HG02610 (cell line): ENCODE results near the gene PLCB1.
"Not testable (repeated sequence)": the region's sequence is repeated elsewhere in the genome, so short reads cannot be mapped to it uniquely, and the experiment has no call there.

Source experiments
- ATAC-seq: cut with Tn5 transposase; IDR thresholded peaks from one replicate; pipeline ENCODE4 v1.9.1; 2021; ENCODE audit warnings: mild to moderate bottlenecking, moderate library complexity; ENCODE audit not compliant: unreplicated experiment

Gene PLCB1

DNA sequence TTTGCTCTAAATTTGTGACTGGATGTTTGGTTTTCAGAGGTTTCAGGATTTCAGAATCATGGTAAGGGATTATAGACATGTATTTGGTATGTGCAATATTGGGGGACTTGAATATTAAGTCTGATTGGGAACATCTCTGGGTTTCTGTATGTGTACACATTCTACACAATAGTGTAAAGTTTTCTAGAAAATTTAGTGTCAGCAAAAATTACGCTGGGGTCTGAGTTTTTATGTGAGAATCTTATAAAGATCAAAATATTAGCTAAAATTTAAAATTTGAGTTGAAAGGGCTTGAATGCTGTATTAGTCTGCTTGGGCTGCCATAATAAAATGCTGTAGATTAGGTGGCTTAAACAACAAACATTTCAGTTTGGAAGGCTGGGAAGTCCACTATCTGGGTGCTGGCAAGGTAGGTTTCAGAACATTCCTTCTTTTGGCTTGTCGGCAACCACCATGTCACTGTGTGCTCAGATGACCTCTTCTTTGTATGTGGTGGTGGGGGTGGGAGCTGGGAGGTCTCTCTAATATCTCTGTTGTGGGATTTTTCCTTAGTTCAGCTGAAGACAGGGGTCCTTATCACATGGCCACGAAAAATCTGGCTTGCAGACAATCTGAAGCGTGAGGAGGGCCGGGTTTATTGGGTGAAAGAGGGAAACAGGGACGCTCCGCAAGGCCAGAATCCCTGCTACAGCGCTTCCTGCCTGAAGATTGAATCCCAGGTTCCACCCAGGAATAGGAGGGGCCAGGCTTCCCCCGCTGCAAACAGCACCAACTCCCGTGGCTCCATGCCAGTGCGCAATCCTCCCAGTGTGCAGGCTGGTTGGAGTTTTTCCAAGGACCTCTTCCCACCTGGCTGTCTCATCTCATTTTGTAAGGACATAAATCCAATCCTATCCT is 299.7 kb downstream of the PLCB1 start:
- no peak for ATAC-seq

DNA sequence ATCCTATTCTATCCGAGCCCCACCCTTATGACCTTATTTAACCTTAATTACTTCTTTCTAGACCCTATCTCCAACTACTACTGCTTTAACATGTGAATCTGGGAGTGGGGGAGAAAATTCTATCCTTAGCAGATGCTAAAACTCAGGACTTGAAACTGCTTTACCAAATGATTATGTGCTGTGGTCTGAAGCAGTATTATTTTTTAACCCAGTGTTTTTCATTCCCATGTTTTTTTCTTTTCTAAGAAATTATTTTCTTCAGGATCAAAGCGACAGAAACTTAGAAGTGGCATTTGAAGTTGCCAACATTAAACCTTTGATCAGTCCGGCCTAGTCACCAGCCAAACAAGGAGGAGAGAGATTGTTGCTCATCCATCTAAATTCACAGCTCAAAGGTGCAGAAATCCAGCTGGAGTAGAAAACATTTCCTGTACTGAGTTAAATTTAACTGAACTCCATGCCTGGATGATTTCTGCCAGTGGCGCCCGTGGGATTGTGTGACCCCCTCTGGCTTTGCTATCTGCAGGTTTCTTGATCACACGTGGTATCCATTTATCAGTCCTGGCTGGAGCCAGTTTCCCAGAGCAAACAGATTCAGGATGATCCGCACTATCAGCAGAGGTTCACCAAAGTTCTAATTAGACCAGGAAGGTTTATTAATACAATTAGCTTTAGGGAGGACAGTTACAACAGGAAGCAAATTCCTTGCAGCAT is 300.5 kb downstream of the PLCB1 start:
- no peak for ATAC-seq

DNA sequence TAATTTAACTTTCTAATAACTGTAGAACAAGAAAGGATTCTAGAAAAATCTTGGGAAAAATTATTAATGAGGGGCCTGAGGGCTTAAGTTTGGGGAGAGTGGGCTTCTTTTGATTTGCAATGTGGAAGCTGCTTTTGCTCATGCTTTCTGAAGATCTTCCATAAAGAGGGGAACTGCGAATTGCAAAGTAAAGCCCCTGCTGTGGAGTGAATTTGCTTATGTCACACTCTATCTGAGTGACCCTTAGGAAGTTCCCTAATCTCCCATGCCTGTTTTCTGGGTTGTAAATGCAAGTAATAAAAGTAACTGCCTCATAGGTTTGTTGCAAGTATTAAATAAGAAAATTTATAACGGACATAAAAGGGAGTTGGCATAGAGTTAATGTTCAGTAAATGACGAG is 301.2 kb downstream of the PLCB1 start:
- ATAC-seq = no peak

DNA sequence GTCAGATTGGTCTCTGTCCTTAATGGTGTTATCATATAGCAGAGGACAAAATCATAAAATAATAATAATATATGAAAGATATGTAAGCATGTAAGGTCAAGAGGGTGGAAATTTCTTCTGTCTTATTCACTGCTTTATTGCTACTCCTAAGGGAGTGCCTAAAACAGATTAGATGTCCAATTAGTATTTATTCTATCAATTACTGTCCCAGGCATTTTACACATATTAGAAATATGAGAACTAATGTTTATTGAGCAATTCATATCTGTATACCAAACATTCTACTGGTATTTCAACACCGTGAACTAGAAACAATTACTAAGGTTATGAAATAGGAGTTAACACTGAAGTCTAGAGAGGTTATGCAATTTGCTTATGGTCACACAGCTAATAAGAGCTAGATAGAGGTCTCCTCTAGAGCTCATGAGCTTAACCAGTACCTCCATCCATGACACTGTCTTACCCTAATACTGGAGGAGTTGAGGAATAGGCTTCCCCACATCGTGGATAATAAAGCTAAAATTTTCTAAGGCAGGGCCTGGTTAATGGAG is 302.3 kb downstream of the PLCB1 start:
- ATAC-seq = no peak

DNA sequence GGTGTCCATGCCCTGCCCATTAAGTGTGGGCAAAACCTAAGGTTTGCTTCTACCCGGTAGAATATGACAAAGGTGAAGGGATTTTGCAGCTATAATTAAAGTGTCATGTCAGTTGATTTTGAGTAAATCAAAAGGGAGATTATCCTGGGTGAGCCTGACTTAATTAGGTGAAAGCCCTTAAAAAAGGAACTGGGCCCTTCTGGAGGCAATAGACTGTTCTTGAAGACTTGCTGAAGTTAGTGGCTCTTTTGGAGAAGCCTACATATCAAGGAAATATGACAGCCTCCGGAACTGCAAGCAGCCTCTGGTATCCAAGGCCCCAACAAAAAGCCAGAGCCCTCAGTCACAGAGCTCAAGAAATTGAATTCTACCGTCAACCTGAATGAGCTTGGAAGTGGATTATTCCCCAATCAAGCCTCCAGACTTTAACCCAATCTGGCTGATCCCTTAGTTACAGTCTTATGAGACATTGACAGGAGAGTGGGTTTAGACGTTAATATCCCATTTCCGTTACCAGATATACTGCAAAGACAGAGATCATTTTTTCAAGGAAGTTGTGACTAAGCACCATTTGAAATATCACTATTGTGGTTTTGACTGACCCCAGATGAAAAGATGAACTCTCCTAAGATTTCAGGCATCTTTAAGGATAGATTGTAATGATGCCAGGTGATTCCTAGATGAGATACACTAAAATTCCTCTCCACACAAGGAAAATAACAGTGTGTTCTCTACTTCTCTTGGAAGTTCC is 303.4 kb downstream of the PLCB1 start:
- ATAC-seq = no peak

DNA sequence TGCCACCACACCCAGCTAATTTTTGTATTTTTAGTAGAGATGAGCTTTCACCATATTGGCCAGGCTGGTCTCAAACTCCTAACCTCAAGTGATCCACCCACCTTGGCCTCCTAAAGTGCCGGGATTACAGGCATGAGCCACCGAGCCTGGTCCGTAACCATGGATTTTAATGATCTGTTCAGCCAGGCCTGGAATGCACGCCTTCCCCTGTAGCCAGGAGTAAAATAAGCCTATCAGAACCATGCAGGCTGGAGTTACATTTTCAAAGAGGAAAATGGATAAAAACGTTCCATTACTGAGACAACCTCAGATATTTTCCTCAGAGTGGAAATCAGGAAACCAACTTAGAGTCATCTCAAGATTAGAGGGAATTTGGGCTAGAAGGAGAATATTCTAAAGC is 304.9 kb downstream of the PLCB1 start:
- not testable (repeated sequence) for ATAC-seq

DNA sequence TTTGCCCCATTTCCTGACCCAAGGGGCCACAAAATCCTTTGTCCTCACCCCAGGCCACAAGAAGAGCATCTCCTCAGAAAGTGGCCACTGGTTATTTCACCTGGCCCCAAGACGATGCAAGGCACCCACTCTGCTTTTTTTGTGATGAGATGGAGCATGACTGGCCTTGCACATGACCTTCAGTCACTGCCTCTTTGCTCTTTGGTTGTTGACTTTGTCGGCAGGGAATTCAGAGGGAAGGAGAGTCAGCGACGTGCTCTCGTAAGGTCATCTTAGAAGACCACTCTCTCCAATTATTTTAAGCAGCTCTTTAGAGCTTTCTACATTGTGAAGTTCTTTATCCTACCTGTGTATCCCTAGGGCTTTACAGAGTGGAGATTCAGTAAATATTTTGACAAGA is 306.7 kb downstream of the PLCB1 start:
- no peak for ATAC-seq

DNA sequence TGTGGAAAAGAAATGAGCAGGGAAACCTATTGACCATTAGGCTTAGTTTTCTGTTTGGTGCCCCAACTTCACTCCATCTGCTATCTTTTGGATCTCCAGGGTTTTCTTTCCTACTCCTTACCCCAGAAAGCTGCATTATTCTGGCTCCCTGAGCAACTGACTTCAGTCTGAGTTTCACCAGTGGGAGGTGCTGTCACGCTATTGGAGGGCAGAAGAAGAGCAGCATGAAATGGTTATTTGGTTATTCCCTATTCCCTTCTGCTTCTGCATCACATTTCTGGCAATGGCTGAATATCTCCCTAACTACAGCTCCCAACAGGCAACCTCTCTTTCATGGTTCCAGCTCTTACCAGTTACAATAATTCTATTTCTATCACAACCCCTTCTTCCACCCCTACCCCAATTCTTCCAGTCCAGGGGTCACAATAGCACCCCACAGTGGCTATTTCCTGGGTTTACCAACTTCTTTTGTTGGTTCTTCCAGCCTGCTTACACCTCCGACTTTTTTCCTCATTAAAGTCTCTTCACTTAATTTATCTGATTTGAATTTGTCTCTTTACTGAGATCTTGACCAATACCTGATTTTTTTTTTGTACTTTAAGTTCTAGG is 311.5 kb downstream of the PLCB1 start:
- ATAC-seq = no peak

DNA sequence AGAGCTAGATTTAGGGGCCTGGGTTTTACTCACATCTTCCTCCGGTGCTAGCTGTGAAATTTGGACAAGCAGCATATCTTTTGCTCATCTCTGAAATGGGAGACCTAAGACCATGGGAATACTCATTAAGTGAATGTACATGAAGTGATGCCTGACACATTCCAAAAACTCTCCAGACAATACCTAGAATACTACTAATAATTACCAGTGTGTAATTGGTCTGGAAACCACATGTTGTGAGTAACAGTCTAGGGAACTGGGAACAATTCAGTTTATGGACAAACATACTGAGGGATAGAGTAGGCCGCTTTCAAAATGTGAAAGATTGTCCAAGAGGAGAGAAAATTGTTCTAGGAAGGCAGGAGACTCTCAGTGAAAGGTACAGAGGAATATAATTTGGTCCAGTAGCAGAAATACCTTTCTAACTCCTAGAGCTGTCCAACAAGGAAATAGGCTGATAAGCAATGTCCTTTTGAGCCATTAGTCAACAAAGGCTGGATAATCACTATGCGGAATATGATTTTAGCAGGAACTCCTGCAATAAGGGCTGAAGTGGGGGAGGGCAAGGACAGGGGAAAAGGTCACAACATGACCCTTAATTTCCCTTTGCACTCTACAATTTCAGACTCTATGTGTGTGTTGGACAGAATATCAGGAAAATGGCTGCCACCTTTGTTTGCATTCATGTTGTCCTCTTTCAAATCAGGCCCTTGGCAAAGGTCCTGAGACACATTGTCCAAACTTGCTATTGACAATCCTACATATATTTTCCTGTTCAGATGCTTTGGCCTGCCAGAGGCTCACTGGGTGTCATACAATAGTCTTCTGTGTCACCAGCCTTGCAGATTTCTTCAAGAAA is 315.4 kb downstream of the PLCB1 start:
- ATAC-seq = no peak

DNA sequence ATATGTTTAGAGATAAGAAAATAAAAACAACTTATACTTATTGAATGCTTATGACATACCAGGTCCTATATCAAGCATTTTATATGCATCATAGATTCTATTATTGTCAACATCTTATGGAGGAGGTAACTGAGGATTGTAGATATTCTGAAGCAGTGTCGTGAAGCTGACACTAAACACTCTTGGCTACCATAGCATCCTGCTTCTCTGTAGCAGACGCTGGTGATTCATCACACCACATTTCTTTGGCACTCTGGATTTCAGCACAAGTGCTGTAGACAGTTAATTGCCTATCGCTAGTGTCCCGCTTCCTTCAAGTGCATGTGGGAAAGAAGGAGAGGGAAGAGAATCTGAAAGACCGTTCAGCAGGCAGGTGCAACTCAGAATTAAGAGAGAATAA is 317.1 kb downstream of the PLCB1 start:
- no peak for ATAC-seq

DNA sequence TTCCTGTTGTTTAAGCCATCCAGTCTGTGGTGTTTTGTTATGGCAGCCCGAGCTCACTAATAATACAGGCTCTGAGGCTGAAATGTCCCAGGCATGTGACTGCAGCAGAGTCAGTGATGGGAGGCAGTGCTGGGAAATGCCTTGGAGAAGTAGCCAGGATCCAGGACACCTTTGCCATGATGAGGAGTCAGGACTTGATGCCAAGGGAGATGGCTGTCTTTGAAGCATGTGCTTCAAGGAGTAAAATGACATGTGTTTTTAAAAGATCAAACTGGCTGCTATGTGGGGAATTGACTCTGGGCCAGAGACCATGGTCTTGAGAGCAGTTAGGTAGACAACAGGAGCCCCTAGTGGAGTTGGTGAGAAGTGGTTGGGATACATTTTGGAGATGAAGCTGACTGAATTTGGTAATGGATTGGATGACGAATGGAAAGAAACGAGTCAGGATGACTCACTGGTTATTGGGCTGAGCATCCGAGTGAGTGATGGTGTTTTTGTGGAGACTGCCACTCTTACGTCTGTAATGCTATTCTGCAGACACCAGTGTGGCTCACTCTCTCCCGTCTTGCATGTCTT is 322.2 kb downstream of the PLCB1 start:
- ATAC-seq = no peak

DNA sequence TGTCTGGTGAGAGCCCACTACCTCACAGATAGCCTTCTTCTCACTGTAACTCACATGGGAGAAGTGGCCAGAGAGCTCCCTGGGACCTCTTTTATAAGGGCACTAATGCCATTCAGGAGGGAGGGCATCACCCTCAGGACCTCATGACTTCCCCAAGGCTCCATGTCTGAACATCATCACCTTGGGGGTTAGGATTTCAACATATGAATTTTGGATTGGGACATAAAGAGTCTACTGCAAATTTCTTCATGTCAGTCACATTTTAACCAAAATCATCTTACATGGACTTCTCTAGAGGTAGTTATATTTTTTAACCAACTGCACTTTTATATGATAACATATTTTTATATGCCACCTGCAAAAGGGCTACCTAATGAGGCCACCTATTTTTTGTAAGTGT is 324.7 kb downstream of the PLCB1 start:
- no peak for ATAC-seq

DNA sequence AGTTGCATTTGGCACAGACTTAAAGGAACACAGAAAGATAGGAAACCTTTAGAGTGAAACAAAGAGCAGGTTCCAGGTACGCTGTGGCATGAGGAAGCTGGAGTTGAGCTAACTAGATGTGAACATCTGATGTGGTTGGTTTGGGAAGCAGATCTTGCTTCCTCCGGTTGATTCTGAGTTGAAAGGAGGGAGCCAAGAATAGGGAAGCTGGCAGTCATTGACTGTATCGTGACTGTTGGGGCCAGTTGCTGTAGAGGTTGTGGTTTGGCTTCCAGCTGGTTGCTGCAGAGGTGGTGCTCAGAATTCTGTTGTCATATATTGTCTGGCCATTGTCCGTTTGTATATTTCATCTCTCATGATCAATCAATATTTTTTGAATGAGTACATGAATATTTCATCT is 325.9 kb downstream of the PLCB1 start:
- ATAC-seq = no peak

DNA sequence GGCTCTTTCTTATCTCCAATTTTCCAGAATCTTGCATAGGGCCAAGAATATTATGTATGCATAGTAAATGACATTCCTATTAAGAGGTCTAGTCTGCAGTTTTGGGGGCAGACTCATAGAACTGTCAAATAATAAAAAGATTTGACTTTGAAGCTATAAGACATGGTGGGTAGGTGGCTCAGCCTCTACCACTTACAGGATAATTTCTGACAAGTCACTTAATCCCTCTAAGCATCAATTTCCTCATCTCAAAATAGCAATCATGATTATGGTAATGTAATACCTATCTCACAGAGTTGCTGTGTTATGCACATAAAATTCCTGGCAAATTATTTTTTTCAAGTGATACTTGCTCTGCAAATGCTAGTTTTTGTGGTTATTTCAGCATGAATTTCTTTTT is 329.1 kb downstream of the PLCB1 start:
- no peak for ATAC-seq

DNA sequence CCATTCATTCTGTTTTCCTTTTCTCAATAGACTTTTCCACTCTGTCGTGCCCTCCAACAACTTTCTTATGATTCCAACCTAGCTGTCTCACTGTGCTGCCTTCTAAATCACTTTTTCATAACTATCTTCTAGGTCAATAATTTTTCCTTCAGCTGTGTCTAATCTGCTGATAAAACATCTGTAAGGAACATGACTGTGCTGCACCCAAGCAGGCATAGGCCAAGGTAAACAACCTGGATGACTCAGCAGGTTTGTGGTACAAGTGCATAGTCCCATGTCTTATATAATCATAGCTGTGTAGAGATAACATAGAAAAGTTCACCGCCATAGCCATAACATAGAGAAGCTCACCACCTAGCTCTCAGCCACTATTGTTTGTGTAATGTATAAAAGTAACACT is 332.3 kb downstream of the PLCB1 start:
- no peak for ATAC-seq

DNA sequence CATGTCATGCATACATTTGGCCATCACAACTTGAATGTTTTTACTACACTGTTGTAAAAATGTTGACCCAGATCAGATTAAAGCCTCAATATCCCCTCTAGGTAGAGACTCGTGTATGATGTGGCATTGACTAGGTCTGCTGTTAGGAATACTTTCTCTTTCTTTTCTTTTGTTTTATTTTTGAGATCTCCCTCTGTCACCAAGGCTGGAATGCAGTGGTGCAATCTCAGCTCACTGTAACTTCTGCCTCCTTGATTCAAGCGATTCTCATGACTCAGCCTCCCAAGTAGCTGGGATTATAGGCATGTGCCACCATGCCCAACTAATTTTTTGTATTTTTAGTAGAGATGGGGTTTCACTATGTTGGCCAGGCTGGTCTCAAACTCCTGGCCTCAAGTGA is 334.7 kb downstream of the PLCB1 start:
- not testable (repeated sequence) for ATAC-seq

DNA sequence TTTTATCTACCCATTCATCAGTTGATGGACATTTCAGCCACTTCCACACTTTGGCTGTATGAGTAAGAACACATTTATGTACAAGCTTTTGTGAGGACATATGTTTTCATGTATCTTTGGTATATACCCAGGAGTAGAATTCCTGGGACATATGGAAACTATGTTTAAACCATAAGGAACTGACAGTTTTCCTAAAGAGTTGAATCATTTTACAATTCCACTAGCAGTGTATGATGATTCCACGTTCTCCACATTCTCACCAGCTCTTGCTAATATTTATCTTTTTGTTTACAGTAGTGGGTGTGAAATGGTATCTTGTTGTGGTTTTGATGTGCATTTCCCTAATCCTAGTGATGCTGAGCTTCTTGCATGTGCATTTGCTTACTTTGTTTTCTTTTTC is 338.1 kb downstream of the PLCB1 start:
- ATAC-seq = no peak

DNA sequence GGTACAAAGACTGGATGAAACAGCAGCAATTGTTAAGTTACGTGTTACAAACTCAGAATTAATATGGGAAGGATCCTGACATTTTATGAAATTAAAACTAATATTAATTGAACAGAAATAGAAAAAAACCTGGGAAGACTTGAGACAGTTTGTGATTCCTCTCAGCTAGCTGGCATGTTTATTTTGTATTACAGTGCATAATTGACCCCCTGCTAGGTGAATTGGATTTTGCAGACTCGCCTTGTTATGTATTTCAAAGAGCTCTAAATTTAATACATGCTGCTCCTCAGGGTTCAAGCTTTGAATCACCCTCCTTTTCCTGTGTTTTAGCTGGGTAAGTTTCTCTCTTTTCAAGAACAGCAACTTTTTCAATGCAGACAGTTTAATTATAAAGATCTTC is 339.4 kb downstream of the PLCB1 start:
- no peak for ATAC-seq

DNA sequence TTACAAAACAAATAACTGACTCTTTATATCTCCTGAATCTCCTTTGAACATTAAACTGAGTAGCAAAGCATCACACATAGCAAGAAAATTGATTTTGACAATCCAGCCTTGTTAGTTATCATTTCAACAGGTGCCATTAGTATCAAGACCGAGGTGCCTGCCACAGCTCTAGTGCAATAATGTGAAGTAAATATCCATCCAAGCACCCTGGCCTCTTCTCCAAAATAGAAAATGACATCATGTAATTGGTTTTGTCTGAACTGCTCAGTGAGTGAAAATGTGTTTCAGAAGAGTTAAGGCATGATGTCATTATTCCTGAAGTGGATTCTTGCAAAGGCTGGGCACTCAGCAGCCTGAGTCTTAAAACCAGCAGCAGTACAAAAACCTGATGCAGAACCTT is 341.4 kb downstream of the PLCB1 start:
- ATAC-seq = no peak
